HG02884 (cell line): ENCODE measurements around the gene NHLH2.

Experiments used
- ATAC-seq: cut with Tn5 transposase; IDR thresholded peaks from one replicate; pipeline ENCODE4 v1.9.1; 2021; ENCODE audit warnings: mild to moderate bottlenecking, moderate library complexity; ENCODE audit not compliant: unreplicated experiment

Gene NHLH2

GRCh38 chr1:115838431-115839028, 2.4 kb downstream of the NHLH2 start:
- no peak for ATAC-seq

- ATAC-seq, result no peak
Measured at GRCh38 chr1:115837740-115838421, 3.0 kb downstream of the NHLH2 start.

GRCh38 chr1:115837341-115837739, 3.6 kb downstream of the NHLH2 start:
- no peak for ATAC-seq

- no peak for ATAC-seq
Measured at GRCh38 chr1:115833856-115834255, 7.1 kb downstream of the NHLH2 start.

- ATAC-seq, result no peak
Measured at GRCh38 chr1:115832651-115833050, 8.3 kb downstream of the NHLH2 start.

- no peak for ATAC-seq
Measured at GRCh38 chr1:115830963-115831362, 10.0 kb downstream of the NHLH2 start.

GRCh38 chr1:115829947-115830346, 11.0 kb downstream of the NHLH2 start:
- ATAC-seq, result no peak

- ATAC-seq, result no peak
Measured at GRCh38 chr1:115829023-115829674, 11.8 kb downstream of the NHLH2 start.

GRCh38 chr1:115828101-115829022, 12.6 kb downstream of the NHLH2 start:
- no peak for ATAC-seq

GRCh38 chr1:115827452-115828044, 13.4 kb downstream of the NHLH2 start:
- ATAC-seq, result no peak

- no peak for ATAC-seq
Measured at GRCh38 chr1:115826628-115827027, 14.3 kb downstream of the NHLH2 start.

GRCh38 chr1:115822117-115822516, 18.8 kb downstream of the NHLH2 start:
- no peak for ATAC-seq

GRCh38 chr1:115815694-115816093, 25.2 kb downstream of the NHLH2 start:
- ATAC-seq, result no peak

- ATAC-seq, result no peak
Measured at GRCh38 chr1:115814685-115815398, 26.1 kb downstream of the NHLH2 start.

- no peak for ATAC-seq
Measured at GRCh38 chr1:115813727-115814126, 27.2 kb downstream of the NHLH2 start.

GRCh38 chr1:115811140-115811828, 29.6 kb downstream of the NHLH2 start:
- no peak for ATAC-seq

- no peak for ATAC-seq
Measured at GRCh38 chr1:115810609-115811008, 30.3 kb downstream of the NHLH2 start.

- ATAC-seq, result no peak
Measured at GRCh38 chr1:115809847-115810246, 31.1 kb downstream of the NHLH2 start.

GRCh38 chr1:115809076-115809475, 31.9 kb downstream of the NHLH2 start:
- ATAC-seq, result no peak

GRCh38 chr1:115807723-115808122, 33.2 kb downstream of the NHLH2 start:
- peak; percentile 52 for ATAC-seq
